ENCODE data around the gene FMO2. TPM values are rescaled to one million over a fixed set of nuclear protein-coding genes. Genes with fewer than 3 reads are reported as not detected.

The FMO2 gene
- total RNA-seq, 2 donors from 2014 or later: not detected

DNA sequence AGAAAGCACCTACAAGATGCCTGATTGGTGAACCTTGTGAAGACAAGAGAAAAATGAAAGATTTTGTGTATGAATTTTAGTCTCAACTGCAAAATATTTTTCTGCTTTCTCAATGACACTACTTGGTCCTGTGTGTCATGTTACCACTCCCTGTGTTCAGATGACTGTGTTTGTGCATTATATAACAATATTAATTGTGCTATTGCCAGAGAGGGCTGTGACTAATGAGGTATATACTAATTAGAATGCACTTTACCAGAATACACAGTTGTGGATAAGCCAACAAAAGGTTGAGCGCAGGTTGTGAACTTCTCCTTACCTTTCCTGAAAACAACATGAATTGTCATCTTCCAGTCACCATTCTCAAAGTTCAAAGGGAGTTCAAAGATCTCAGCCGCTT is 17.3 kb upstream of the FMO2 start:
- WGBS, 2 experiments (ENCODE audit: insufficient coverage in 1 of 2, insufficient read length in 1 of 2): 87 to 100% methylated on average over 1 to 2 of the region's 2 CpGs
- Mint-ChIP-seq H3K27me3 (ENCODE audit: insufficient read depth) (no peaks in the 10 kb centered on the region), H3K4me3 (no peak overlapping the region), H3K36me3 (ENCODE audit: low read depth) (no peaks in the 10 kb centered on the region), H3K9me3 (no peaks in the 10 kb centered on the region), H3K4me1 (peaks cover 4% of the 10 kb centered on the region), H3K27ac (no peak overlapping the region)
- TF ChIP-seq, protein P1, sequence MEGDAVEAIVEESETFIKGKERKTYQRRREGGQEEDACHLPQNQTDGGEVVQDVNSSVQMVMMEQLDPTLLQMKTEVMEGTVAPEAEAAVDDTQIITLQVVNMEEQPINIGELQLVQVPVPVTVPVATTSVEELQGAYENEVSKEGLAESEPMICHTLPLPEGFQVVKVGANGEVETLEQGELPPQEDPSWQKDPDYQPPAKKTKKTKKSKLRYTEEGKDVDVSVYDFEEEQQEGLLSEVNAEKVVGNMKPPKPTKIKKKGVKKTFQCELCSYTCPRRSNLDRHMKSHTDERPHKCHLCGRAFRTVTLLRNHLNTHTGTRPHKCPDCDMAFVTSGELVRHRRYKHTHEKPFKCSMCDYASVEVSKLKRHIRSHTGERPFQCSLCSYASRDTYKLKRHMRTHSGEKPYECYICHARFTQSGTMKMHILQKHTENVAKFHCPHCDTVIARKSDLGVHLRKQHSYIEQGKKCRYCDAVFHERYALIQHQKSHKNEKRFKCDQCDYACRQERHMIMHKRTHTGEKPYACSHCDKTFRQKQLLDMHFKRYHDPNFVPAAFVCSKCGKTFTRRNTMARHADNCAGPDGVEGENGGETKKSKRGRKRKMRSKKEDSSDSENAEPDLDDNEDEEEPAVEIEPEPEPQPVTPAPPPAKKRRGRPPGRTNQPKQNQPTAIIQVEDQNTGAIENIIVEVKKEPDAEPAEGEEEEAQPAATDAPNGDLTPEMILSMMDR (conservative IDR thresholded peaks at IDR 0.05): no peak
- H3K9ac ChIP-seq (ENCODE audit: extremely low read depth, low read length, poor library complexity, severe bottlenecking): no peak overlapping the region
- no peak for DNase-seq
- no peak overlapping the region for H3K4me3 ChIP-seq (ENCODE audit: low read length)
- H3K4me1 ChIP-seq (ENCODE audit: control insufficient read depth, insufficient read depth, low read length): no peaks in the 10 kb centered on the region
- no peaks in the 10 kb centered on the region for H3K9me3 ChIP-seq (ENCODE audit: control insufficient read depth, low read length)
- H3K36me3 ChIP-seq (ENCODE audit: control insufficient read depth, insufficient read depth, low read length): no peaks in the 10 kb centered on the region
- H3K27ac ChIP-seq (ENCODE audit: low read depth, low read length): no peak overlapping the region
- H3K27me3 ChIP-seq (ENCODE audit: control insufficient read depth, insufficient read depth, low read length, poor library complexity, severe bottlenecking): no peaks in the 10 kb centered on the region

DNA sequence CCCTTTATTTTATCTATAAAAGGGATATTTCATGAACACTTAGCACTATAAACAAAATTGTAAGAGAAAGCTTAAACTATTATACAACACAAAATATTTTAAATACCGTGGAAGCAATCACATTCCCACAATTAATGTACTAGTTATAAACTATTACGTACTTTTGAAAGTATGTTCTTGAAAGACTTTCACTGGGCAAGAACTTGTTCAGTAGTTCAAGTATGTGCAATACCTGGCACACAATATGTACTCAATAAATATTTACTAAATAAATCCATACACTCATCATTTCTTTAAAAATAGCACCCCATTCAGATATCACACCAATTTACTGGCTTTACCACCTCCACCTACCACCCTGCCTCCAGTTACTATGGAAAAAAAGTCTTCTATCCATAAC is 12.6 kb upstream of the FMO2 start:
- Mint-ChIP-seq H3K4me1 (peaks cover 4% of the 10 kb centered on the region), H3K9me3 (no peaks in the 10 kb centered on the region), H3K27ac (no peak overlapping the region), H3K27me3 (ENCODE audit: insufficient read depth) (no peaks in the 10 kb centered on the region), H3K4me3 (no peak overlapping the region), H3K36me3 (ENCODE audit: low read depth) (no peaks in the 10 kb centered on the region)
- WGBS, 2 experiments (ENCODE audit: insufficient coverage in 1 of 2, insufficient read length in 1 of 2): 97% methylated on average over 2 of the region's 2 CpGs; no CpG with 5 or more reads in 1 of the 2 experiments
- TF ChIP-seq, protein P1 (conservative IDR thresholded peaks at IDR 0.05): no peak
- H3K27ac ChIP-seq (ENCODE audit: low read depth, low read length): no peak overlapping the region
- DNase-seq: no peak
- H3K9me3 ChIP-seq (ENCODE audit: control insufficient read depth, low read length): no peaks in the 10 kb centered on the region
- no peaks in the 10 kb centered on the region for H3K36me3 ChIP-seq (ENCODE audit: control insufficient read depth, insufficient read depth, low read length)
- H3K4me1 ChIP-seq (ENCODE audit: control insufficient read depth, insufficient read depth, low read length): no peaks in the 10 kb centered on the region
- no peaks in the 10 kb centered on the region for H3K27me3 ChIP-seq (ENCODE audit: control insufficient read depth, insufficient read depth, low read length, poor library complexity, severe bottlenecking)
- no peak overlapping the region for H3K9ac ChIP-seq (ENCODE audit: extremely low read depth, low read length, poor library complexity, severe bottlenecking)
- H3K4me3 ChIP-seq (ENCODE audit: low read length): no peak overlapping the region

DNA sequence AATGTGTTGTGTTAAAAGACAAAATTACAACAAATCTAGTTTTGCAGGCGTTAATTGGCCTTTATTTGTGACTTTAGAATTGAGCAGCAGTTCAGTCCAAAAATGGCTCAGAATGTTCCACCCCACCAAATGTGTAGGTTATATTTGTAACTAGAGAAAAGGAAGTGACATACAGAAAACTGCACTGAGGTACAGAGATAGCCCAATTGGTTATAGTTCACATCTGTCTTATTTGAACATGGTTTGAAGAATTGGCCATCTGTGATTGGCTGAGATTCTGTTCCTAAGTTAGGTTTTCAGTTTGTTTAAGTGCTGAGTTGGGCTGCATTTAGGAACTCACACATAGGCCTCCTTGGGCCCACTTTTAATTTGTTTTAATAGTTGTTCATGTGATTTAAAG is 12.0 kb upstream of the FMO2 start:
- Histone ChIP-seq H3K36me3 (ENCODE audit: control insufficient read depth, insufficient read depth, low read length) (no peaks in the 10 kb centered on the region), H3K27me3 (ENCODE audit: control insufficient read depth, insufficient read depth, low read length, poor library complexity, severe bottlenecking) (no peaks in the 10 kb centered on the region), H3K9ac (ENCODE audit: extremely low read depth, low read length, poor library complexity, severe bottlenecking) (no peak overlapping the region), H3K4me3 (ENCODE audit: low read length) (no peak overlapping the region), H3K27ac (ENCODE audit: low read depth, low read length) (no peak overlapping the region), H3K9me3 (ENCODE audit: control insufficient read depth, low read length) (no peaks in the 10 kb centered on the region), H3K4me1 (ENCODE audit: control insufficient read depth, insufficient read depth, low read length) (no peaks in the 10 kb centered on the region)
- no peaks in the 10 kb centered on the region for H3K36me3 Mint-ChIP-seq (ENCODE audit: low read depth)
- no peak overlapping the region for H3K27ac Mint-ChIP-seq
- no peak for DNase-seq
- no peak overlapping the region for H3K4me3 Mint-ChIP-seq
- H3K4me1 Mint-ChIP-seq: peaks cover 4% of the 10 kb centered on the region
- WGBS, 2 experiments (ENCODE audit: insufficient coverage in 1 of 2, insufficient read length in 1 of 2): 100% methylated on average over 1 of the region's 1 CpG
- TF ChIP-seq, protein P1 (conservative IDR thresholded peaks at IDR 0.05): no peak
- H3K9me3 Mint-ChIP-seq: no peaks in the 10 kb centered on the region
- no peaks in the 10 kb centered on the region for H3K27me3 Mint-ChIP-seq (ENCODE audit: insufficient read depth)

Data from endodermal cell (in vitro differentiated cells).